GM18858 (cell line): Measurements from ENCODE around the gene TPSAB1.
"Not testable (repeated sequence)": the region's sequence is repeated elsewhere in the genome, so short reads cannot be mapped to it uniquely, and the experiment has no call there.

Experiments used
- ATAC-seq: cut with Tn5 transposase; IDR thresholded peaks from one replicate; pipeline ENCODE4 v1.9.1; 2021; ENCODE audit not compliant: unreplicated experiment

Gene TPSAB1

GRCh38 chr16:1223355-1224214, 16.9 kb upstream of the TPSAB1 start:
- ATAC-seq, result no peak

- ATAC-seq, result no peak
Observed at GRCh38 chr16:1224558-1224957, 15.9 kb upstream of the TPSAB1 start.

GRCh38 chr16:1225051-1225451, 15.5 kb upstream of the TPSAB1 start, which contains the start of gene TPSG1:
TSS of gene TPSG1 (minus strand) at chr16:1225268. CDS start at chr16:1225252, 16 bp downstream.
- ATAC-seq, result no peak

- ATAC-seq, result not testable (repeated sequence)
Observed at GRCh38 chr16:1225728-1226311, 14.7 kb upstream of the TPSAB1 start.

- ATAC-seq, result not testable (repeated sequence)
Observed at GRCh38 chr16:1226692-1227091, 13.8 kb upstream of the TPSAB1 start.

- not testable (repeated sequence) for ATAC-seq
Observed at GRCh38 chr16:1228227-1228626, 12.3 kb upstream of the TPSAB1 start.

GRCh38 chr16:1229476-1229875, 11.0 kb upstream of the TPSAB1 start:
- ATAC-seq, result not testable (repeated sequence)

- ATAC-seq, result not testable (repeated sequence)
Observed at GRCh38 chr16:1230084-1230470, 10.4 kb upstream of the TPSAB1 start, which contains the start of gene TPSB2. TSS of gene TPSB2 (minus strand) at chr16:1230184. CDS start at chr16:1229951, 233 bp downstream.

- ATAC-seq, result not testable (repeated sequence)
Observed at GRCh38 chr16:1230471-1231212, 9.9 kb upstream of the TPSAB1 start.

- not testable (repeated sequence) for ATAC-seq
Observed at GRCh38 chr16:1231301-1231700, 9.2 kb upstream of the TPSAB1 start.

GRCh38 chr16:1232049-1232748, 8.3 kb upstream of the TPSAB1 start:
- ATAC-seq, result not testable (repeated sequence)

GRCh38 chr16:1236659-1237058, 3.8 kb upstream of the TPSAB1 start:
- ATAC-seq, result not testable (repeated sequence)

GRCh38 chr16:1237990-1238389, 2.5 kb upstream of the TPSAB1 start:
- no peak for ATAC-seq

GRCh38 chr16:1238909-1239308, 1.6 kb upstream of the TPSAB1 start:
- not testable (repeated sequence) for ATAC-seq

- ATAC-seq, result not testable (repeated sequence)
Observed at GRCh38 chr16:1239575-1239974, 930 bp upstream of the TPSAB1 start.

- ATAC-seq, result not testable (repeated sequence)
Observed at GRCh38 chr16:1241081-1241480, 576 bp downstream of the TPSAB1 start.

- ATAC-seq, result not testable (repeated sequence)
Observed at GRCh38 chr16:1243363-1243762, 2.9 kb downstream of the TPSAB1 start.

GRCh38 chr16:1243907-1244850, 3.7 kb downstream of the TPSAB1 start:
- ATAC-seq, result not testable (repeated sequence)

GRCh38 chr16:1244881-1245280, 4.4 kb downstream of the TPSAB1 start:
- ATAC-seq, result no peak
